GM04504 (cell line): Measurements from ENCODE around the gene KRT71.
A peak's percentile ranks its signal among the peaks of the same experiment; 100 is the strongest.

Source experiments
- DNase-seq: peaks from one replicate; pipeline ENCODE4 v3.0.0-alpha.2; 2012; ENCODE audit warnings: low read depth

Gene KRT71

DNA sequence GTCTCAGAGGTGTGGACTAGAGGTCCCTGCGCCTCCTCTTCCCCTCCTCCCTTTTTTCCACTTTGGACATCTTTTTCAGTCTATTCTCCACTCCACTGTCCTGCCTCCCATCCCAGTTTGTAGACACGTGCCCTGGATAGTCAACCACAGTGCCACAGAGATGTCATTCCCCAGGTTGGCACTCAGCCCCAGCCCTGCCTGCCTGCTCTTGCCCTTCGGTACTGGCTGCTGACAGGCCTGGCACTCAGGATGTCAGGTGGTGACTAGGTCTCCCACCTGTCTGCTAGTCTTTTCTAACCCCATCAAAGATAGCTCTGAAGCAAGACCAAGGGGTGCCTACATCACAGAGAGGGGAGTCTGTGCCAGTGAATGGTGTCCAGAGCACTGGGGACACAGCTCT, 15.8 kb downstream of the KRT71 start:
- DNase-seq: no peak

DNA sequence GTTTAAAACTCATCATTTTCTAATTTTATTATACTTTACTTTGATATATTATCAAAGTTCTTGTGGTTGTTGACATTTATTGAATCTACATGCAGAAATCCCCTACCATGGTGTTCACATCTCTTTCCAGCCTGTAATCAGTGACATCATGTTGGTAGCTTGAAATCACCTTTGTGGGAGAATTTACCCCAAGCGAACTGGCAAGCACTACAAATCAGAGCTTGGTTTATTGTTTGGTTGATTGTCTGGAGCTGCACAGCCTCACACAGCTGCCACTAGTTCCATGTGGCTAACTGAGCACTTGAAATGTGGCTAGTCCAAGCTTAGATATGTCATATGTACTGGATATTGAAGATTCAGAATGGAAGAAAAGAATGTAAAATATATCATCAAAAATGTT, 17.4 kb downstream of the KRT71 start:
- no peak for DNase-seq

DNA sequence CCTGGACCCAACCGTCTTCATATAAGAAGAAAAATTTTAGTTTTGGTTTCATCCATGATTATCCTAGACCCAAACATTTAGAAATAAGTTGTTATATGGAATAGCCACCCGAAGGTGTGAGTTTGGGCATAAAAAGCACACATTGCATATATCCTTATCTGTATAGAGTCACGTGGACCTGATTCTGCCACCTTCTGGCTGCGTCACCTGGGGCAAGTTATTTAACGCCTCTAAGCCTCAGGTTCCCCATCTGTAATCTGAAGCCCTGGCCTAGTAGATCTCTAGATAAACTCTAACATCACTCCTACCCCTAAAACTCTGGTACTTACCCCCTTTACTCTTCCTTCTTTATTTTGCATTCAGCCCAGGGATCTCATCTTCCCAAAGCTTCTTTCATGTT, 18.5 kb downstream of the KRT71 start:
- no peak for DNase-seq

GRCh38 chr12:52533686-52534470, 19.1 kb downstream of the KRT71 start:
- no peak for DNase-seq

DNA sequence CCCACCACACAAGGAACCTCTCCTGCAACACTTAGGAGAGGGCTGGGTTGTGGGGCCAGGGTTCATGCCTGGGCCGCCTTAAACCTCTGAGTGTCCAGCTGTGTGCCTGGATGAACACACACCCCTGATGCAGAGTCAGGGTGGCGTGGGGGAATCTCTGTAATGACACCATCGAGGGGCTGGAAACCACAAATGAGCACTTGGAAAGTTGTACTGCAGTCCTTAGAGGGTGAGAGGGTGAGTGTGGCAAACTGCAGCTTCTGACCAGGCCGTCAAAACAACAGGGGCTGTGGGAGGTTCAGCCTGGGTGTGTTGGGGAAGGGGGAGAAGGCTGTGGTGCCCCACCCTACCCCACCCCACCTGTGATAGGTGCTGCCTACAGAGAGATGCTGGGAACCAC, 20.3 kb downstream of the KRT71 start:
- no peak for DNase-seq

DNA sequence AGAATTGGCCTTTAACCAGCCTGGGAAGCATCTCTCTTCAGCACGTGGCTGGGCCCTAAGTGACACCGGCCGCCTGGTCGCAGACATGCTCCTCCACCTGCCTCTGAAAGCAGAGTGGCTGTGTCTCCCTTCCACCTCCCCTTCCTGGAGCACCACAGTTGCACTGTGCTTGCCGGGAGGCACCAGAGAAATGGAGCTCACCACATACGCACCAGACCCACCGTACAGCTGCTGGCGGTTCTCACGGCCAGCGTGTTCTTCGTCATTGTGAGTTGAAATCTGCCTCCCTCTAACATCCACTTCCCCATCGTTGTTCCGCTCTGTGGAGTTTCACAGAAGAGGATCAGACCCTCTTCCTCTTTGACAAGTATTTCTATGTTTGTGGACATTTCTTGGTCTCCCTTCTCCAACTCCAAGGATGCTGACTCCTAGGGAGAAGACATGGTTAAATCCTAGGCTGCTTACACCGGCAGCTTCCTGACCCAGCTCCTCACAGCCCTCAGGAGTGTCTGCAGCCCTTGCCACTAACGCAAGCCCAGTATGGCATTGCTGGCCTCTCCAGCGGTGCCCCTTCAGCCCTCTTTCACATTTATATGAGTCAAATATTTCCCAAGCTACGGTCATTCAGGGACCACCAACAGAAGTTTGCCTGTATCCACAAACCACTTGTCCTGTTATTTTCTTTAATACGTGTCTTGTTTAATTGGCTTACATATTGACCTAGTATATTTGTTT, 21.2 kb downstream of the KRT71 start:
- no peak for DNase-seq

DNA sequence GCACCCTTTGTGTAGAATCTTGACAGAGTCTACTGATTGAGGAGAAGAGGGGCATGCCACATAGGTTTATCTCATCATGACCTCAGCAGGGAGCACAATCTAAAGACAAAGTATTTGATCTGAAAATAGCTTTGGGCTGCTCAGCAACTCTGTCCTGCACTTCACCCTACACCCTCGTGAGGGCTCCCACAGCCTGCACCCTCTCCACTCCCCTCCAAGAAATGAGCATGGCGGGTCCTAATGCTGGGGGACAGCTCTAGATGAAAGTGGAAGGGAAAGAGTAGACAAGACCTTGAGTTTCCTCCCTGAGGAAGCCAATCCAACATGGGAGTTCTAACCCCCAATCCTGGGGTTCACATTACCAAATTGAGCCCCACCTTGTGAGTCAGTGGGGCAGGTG, 22.0 kb downstream of the KRT71 start:
- no peak for DNase-seq

DNA sequence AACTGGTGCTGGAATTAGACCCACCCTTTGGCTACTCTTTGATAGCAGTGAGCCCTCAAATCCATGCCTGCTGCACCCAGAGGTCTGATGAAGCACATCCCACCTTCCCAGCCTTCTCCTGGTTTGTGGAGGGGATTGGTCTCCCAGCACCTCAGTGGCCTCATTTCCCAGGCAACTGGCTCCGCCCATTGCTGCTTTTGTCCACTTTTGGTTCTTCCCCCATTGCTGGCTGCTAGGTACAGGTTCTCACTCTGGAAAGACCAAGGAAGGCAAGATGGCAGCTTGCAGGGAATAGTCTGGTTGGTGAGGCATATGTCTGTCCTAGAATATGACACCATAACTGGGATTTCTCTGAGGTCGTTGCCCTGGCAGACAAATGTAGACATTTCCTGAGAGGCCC, 22.6 kb downstream of the KRT71 start:
- no peak for DNase-seq

GRCh38 chr12:52529846-52530245, 23.1 kb downstream of the KRT71 start:
- no peak for DNase-seq

GRCh38 chr12:52529417-52529816, 23.5 kb downstream of the KRT71 start:
- DNase-seq: no peak

GRCh38 chr12:52528641-52529143, 24.3 kb downstream of the KRT71 start:
- DNase-seq: no peak

GRCh38 chr12:52527121-52527800, 25.7 kb downstream of the KRT71 start:
- DNase-seq: no peak

GRCh38 chr12:52526511-52526951, 26.4 kb downstream of the KRT71 start:
- DNase-seq: no peak

DNA sequence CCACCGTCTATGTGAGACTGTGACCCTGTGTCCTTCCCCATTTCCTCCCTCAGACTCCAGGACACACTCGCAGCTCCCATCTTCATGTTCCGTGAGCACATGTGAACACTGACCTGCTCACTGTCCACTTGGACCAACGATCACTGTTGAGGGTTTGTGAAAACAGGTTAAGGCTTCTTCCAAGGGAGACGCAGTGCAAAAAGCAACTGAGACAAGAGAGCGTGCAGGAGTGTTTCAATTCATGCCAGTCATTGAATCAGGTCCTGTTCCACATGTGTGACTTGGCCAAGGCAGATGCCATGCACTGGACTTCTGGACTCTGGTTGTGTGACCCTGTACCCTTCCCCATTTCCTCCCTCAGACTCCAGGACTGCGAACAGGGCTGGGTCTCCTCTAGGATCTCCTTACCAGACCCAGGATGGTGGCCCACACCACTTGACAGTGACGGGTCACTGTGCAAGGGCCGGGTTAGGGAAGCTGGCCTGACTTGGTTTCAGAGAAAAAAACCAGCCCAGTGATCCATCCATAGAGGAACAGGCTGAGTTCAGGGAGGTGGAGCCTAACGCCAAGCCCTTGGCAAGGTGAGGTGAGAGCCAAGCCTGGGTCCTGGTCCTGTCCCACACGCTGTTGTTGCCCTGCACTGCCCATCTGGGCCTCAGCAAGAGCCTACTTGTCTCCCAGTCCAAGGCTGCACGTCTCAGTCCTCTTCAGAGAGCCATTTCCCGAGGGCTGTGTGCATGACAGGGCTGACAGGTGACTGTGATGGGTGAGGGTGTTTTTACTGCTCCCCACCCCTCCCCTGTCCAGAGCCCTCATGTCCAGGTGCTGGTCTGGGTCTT, 27.1 kb downstream of the KRT71 start:
- no peak for DNase-seq

DNA sequence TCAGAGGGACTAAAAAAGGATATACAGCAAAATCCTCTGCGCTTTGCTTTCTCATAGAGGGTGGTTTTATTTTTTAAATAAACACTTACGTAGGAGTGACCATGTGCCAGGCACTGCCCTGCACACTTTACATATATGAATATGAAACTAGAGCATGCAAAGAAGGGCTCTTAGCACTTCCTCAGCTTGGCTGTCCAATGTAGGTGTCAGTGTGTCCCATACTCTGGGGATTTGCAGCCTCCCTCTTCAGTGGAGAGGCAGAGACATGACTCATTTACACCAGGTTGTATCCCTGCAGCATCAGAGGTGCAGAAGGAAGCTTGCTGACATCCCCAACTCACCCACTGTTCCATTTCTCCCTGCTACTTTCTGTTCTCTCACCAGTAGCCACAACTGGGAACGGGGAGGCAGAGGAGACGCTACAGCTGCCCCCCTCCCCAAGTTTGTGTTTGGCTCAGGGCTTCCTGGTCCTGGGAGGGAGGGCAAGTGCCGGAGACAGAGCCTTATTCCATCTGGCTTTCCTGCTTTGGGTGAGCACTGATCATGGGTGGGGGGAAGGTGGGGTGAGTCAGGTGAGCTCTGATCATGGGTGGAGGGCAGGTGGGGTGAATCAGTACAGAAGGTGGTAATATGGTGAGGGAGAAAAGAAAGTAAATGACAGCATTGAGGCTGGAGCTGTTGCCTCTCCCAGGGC, 27.9 kb downstream of the KRT71 start:
- DNase-seq: no peak

- no peak for DNase-seq
Measured at GRCh38 chr12:52524241-52524897, 28.6 kb downstream of the KRT71 start.

DNA sequence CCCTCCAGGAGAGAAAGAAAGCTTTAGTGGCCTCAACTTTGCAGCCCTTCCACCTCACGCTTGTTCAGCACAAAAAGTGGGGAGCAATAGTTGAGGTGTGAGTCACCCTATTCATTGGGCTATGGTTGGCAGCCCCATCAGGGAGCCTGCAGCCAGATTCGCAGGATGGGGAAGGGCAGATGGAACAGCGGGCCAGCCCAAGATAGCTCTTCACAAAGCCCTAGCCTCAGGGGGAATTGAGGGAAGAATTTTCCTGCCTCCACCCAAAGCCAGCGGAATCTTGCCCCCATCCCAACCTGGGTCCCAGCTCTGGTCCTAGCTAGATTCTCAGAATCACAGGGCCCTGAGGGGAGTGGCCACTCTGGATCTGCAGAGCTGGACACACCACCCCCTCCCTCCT, 29.1 kb downstream of the KRT71 start:
- DNase-seq: no peak

- DNase-seq: peak; percentile 14
Measured at GRCh38 chr12:52522346-52523011, 30.5 kb downstream of the KRT71 start.

GRCh38 chr12:52521568-52522266, 31.2 kb downstream of the KRT71 start:
- peak; percentile 23 for DNase-seq

GRCh38 chr12:52521175-52521567, 31.8 kb downstream of the KRT71 start:
- no peak for DNase-seq
